ENCODE measurements around the gene KDSR. TPM values are rescaled to one million over a fixed set of nuclear protein-coding genes. Genes with fewer than 3 reads are reported as not detected.

Gene KDSR
- total RNA-seq, 1 donor from 2014 or later = 87.7 TPM

DNA sequence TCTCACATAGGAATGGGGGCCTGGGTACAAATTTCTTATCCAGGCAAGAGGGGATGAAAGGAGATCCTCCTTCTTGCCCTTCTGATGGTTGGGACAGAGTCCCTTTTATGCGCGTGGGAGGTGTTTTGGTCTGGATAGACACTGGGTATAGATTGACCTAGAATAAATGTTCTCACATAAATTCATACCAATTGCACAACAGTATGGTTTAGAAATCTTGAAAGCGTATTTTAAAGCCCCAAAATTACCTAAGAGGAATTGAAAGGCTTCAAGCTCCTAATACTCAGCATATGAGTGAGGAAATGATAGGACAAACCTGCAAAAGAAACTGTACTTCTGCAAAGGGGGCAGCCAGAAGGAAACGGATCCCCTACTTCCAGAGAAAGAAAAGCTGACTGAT, 44.8 kb downstream of the KDSR start:
- Mint-ChIP-seq H3K36me3 (ENCODE audit: unreplicated experiment) (no peaks in the 10 kb centered on the region), H3K9me3 (ENCODE audit: unreplicated experiment) (no peaks in the 10 kb centered on the region), H3K27ac (ENCODE audit: unreplicated experiment) (no peak overlapping the region), H3K4me1 (ENCODE audit: unreplicated experiment) (peaks cover 23% of the 10 kb centered on the region), H3K27me3 (ENCODE audit: unreplicated experiment) (peaks cover 2% of the 10 kb centered on the region), H3K4me3 (ENCODE audit: unreplicated experiment) (no peak overlapping the region)
- DNase-seq (ENCODE audit: extremely low spot score, unreplicated experiment) = no peak
- no peak for TF ChIP-seq CTCF (IDR thresholded peaks at IDR 0.05)

GRCh38 chr18:63321291-63321690, 45.7 kb downstream of the KDSR start:
- H3K36me3 Mint-ChIP-seq (ENCODE audit: unreplicated experiment) = no peaks in the 10 kb centered on the region
- DNase-seq (ENCODE audit: extremely low spot score, unreplicated experiment) = no peak
- TF ChIP-seq CTCF (IDR thresholded peaks at IDR 0.05) = no peak
- peak overlapping the region; percentile 74 for H3K4me3 Mint-ChIP-seq (ENCODE audit: unreplicated experiment)
- no peaks in the 10 kb centered on the region for H3K9me3 Mint-ChIP-seq (ENCODE audit: unreplicated experiment)
- peaks cover 2% of the 10 kb centered on the region for H3K27me3 Mint-ChIP-seq (ENCODE audit: unreplicated experiment)
- no peak overlapping the region for H3K27ac Mint-ChIP-seq (ENCODE audit: unreplicated experiment)
- H3K4me1 Mint-ChIP-seq (ENCODE audit: unreplicated experiment) = peaks cover 28% of the 10 kb centered on the region

DNA sequence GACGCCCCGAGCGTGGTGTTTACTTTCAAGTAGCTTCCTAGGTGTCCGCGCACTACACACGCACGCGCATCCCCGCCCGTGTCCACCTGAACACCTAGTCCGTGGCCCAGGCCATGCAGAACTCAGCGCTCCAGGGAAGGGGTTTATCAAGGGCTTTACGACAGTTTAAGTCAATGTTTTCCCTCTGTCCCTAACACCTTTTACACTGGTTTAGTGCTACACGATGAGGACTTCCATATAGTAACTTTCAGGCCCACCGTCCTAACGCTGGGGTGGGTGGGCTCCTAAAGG, 46.1 kb downstream of the KDSR start:
- peak overlapping the region; percentile 74 for H3K4me3 Mint-ChIP-seq (ENCODE audit: unreplicated experiment)
- H3K4me1 Mint-ChIP-seq (ENCODE audit: unreplicated experiment) = peaks cover 28% of the 10 kb centered on the region
- TF ChIP-seq CTCF (IDR thresholded peaks at IDR 0.05) = no peak
- peaks cover 2% of the 10 kb centered on the region for H3K27me3 Mint-ChIP-seq (ENCODE audit: unreplicated experiment)
- H3K9me3 Mint-ChIP-seq (ENCODE audit: unreplicated experiment) = no peaks in the 10 kb centered on the region
- H3K27ac Mint-ChIP-seq (ENCODE audit: unreplicated experiment) = no peak overlapping the region
- no peaks in the 10 kb centered on the region for H3K36me3 Mint-ChIP-seq (ENCODE audit: unreplicated experiment)
- no peak for DNase-seq (ENCODE audit: extremely low spot score, unreplicated experiment)

DNA sequence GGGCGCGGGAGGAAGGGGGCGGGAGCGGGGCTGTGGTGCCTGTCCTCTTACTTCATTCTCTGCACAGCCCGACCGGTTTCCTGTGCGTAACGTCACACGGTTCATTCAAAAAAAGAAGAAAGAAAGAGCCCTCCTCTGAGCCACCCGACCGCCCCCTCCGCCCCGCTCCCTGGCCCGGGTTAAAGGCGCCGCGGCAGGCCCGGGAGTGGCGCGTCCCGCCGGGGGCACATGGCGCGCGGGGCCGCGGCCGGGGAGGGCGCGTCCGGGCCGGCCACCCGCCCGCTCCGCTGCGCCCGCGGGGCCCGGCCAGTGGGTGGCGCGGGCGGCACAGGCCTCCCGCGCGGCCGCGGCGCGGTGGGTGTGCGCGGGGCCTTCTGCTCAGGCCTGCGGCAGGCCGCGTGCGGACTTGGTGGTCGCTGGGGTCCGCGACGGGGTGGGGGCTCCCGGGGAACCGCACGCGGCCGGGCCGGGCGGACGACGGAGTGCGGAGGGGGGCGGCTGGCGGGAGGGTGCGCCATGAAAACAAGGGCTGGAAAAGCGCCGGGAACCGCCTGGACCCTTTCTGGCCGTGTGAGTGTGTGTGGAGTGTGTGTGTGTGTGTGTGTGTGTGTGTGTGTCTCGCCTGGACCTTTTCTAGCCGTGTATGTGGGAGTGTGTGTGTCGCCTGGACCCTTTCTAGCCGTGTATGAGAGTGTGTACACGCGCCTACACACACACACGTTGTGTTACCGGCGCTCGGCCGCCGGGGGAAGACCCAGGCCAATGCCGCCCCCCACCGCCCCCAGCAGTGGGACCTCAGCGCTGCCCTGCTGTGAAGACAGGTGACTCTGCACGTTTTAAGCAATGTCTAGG, 46.7 kb downstream of the KDSR start:
- H3K36me3 Mint-ChIP-seq (ENCODE audit: unreplicated experiment) = no peaks in the 10 kb centered on the region
- H3K4me1 Mint-ChIP-seq (ENCODE audit: unreplicated experiment) = peaks cover 28% of the 10 kb centered on the region
- DNase-seq (ENCODE audit: extremely low spot score, unreplicated experiment) = peak; percentile 86
- peak; percentile 25 for TF ChIP-seq CTCF (IDR thresholded peaks at IDR 0.05)
- no peaks in the 10 kb centered on the region for H3K9me3 Mint-ChIP-seq (ENCODE audit: unreplicated experiment)
- H3K27me3 Mint-ChIP-seq (ENCODE audit: unreplicated experiment) = peaks cover 2% of the 10 kb centered on the region
- H3K4me3 Mint-ChIP-seq (ENCODE audit: unreplicated experiment) = peak overlapping the region; percentile 74
- no peak overlapping the region for H3K27ac Mint-ChIP-seq (ENCODE audit: unreplicated experiment)

DNA sequence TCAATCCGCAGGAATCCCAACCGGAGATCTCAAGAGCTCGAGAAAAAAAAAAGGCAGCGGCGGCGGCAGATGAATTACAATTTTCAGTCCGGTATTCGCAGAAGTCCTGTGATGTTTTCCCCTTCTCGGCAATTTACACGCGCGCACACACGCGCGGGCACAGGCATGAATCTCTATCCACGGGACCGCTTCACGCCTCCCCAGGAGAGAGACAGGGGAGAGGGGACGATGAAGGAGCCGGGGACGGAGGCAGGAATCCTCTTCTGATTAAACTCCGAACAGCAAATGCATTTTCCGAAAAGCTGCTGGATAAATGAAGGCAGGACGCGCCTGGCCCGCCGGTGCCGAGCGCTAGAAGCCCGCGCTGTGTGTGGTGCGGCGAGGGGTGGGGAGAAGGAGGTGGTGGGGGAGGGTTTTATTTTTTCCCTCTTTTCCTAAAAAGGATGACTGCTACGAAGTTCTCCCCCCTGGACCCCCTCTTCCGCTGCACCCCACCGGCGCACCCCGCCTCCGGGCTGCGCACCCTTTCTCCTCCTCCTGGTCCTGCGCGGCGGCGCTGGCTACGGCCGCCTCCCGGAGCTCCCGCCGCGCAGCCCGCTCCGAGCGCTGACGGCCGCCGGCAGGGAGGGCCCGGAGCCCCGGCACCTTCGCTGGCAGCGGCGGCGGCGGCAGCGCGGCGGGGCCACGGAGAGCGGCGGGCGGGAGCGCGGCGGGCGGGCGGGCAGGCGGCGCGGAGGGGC, 47.5 kb downstream of the KDSR start, which contains the start of gene BCL2:
BCL2 (minus strand) TSS at position 387 of the 740 bp plus-strand sequence.
- H3K4me3 Mint-ChIP-seq (ENCODE audit: unreplicated experiment) = peak within 1 kb of the TSS; percentile 96
- peak within 1 kb of the TSS; percentile 67 for H3K27ac Mint-ChIP-seq (ENCODE audit: unreplicated experiment)
- H3K9me3 Mint-ChIP-seq (ENCODE audit: unreplicated experiment) = no peaks in the 10 kb centered on the region
- peaks cover 2% of the 10 kb centered on the region for H3K27me3 Mint-ChIP-seq (ENCODE audit: unreplicated experiment)
- H3K36me3 Mint-ChIP-seq (ENCODE audit: unreplicated experiment) = no peaks in the 10 kb centered on the region
- DNase-seq (ENCODE audit: extremely low spot score, unreplicated experiment) = no peak
- peaks cover 28% of the 10 kb centered on the region for H3K4me1 Mint-ChIP-seq (ENCODE audit: unreplicated experiment)
- TF ChIP-seq CTCF (IDR thresholded peaks at IDR 0.05) = no peak
